Measurements from ENCODE around the gene CTDSPL. TPM values are rescaled to one million over a fixed set of nuclear protein-coding genes. Genes with fewer than 3 reads are reported as not detected.

Gene CTDSPL
- total RNA-seq, 2 donors from 2014 or later = 75.0 to 76.7 TPM

DNA sequence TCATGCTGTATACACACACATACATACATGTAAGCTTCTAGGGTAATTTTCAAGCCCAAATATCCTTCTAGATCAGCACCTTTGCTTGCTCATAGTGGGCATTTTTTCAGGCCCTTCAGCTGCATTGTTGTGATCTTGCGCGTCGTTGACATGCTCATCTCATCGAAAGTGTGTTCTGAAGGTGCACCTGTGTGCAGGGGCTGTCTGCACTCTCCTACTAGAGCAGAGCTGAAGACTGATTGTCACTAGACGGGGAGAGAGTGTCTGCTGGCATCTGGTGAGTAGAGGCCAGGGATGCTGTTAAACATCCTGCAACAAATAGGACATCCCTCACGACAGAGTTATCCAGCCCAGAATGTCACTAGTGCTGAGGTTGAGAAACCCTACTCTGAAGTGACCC, 93.2 kb downstream of the CTDSPL start:
- no peak for DNase-seq
- peaks cover 10% of the 10 kb centered on the region for H3K4me1 ChIP-seq
- TF ChIP-seq, protein P1, sequence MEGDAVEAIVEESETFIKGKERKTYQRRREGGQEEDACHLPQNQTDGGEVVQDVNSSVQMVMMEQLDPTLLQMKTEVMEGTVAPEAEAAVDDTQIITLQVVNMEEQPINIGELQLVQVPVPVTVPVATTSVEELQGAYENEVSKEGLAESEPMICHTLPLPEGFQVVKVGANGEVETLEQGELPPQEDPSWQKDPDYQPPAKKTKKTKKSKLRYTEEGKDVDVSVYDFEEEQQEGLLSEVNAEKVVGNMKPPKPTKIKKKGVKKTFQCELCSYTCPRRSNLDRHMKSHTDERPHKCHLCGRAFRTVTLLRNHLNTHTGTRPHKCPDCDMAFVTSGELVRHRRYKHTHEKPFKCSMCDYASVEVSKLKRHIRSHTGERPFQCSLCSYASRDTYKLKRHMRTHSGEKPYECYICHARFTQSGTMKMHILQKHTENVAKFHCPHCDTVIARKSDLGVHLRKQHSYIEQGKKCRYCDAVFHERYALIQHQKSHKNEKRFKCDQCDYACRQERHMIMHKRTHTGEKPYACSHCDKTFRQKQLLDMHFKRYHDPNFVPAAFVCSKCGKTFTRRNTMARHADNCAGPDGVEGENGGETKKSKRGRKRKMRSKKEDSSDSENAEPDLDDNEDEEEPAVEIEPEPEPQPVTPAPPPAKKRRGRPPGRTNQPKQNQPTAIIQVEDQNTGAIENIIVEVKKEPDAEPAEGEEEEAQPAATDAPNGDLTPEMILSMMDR (IDR thresholded peaks at IDR 0.05) = no peak
- H3K27me3 ChIP-seq = no peaks in the 10 kb centered on the region
- intact Hi-C loops (cut with DNase I) = no loop called here
- H3K27ac ChIP-seq = no peak overlapping the region
- H3K9ac ChIP-seq (ENCODE audit: low read depth in 2 of 2, low read length in 2 of 2) = no peak overlapping the region
- no peaks in the 10 kb centered on the region for H3K9me3 ChIP-seq
- no peak overlapping the region for H3K4me3 ChIP-seq
- no peaks in the 10 kb centered on the region for H3K36me3 ChIP-seq

DNA sequence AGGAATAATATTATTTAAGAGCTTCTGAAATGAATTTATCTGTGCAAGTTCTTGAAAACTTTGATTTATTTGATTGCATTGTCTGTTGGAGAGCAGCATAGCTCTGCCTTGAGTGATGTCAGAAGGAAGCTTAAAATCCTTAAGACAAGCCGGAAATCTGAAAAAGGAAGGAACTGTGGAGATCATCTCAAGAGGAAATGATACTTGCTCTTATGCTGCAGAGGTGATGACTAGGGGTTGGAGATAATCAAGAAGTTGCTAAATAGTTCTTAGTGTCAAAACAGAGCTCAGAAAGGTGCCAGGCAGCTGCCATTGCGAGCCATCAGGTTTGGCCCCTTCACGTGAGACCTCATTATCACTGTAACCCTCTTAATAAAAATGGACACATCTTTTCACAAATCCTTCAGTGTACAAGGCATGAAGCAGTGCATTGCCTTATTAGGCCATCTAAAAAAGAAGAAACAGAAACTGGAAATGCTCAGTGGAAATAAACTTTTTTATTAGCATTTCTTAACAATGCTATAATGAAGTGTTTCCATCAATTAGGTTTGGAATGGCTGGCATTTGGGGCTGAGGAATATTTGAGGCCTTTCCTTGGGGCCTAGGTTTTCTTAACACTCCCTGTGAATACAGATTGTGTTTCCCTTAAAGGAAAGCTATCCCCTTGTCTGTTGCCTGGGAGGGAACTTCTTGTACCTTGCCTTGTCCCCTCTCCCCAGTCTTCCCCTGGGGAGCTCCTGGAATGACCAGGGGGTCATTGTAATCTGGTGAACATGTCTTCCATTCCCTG, 94.4 kb downstream of the CTDSPL start:
- intact Hi-C loops (cut with DNase I) = no loop called here
- no peak overlapping the region for H3K9ac ChIP-seq (ENCODE audit: low read depth in 2 of 2, low read length in 2 of 2)
- H3K36me3 ChIP-seq = no peaks in the 10 kb centered on the region
- TF ChIP-seq, protein P1 (IDR thresholded peaks at IDR 0.05) = no peak
- H3K4me3 ChIP-seq = no peak overlapping the region
- peak overlapping the region; percentile 68 for H3K27ac ChIP-seq
- H3K4me1 ChIP-seq = peaks cover 10% of the 10 kb centered on the region
- DNase-seq = no peak
- H3K27me3 ChIP-seq = no peaks in the 10 kb centered on the region
- H3K9me3 ChIP-seq = no peaks in the 10 kb centered on the region

- Histone ChIP-seq H3K9ac (ENCODE audit: low read depth in 2 of 2, low read length in 2 of 2) (peak overlapping the region in 1 of 2 donors; percentile 35), H3K27me3 (no peaks in the 10 kb centered on the region), H3K36me3 (no peaks in the 10 kb centered on the region), H3K4me3 (no peak overlapping the region), H3K9me3 (no peaks in the 10 kb centered on the region), H3K27ac (peak overlapping the region; percentile 68), H3K4me1 (peaks cover 10% of the 10 kb centered on the region)
- DNase-seq = no peak
- TF ChIP-seq, protein P1 (IDR thresholded peaks at IDR 0.05) = no peak
- intact Hi-C loops (cut with DNase I) = no loop called here
Observed at GRCh38 chr3:37956723-37957538, 95.3 kb downstream of the CTDSPL start.

DNA sequence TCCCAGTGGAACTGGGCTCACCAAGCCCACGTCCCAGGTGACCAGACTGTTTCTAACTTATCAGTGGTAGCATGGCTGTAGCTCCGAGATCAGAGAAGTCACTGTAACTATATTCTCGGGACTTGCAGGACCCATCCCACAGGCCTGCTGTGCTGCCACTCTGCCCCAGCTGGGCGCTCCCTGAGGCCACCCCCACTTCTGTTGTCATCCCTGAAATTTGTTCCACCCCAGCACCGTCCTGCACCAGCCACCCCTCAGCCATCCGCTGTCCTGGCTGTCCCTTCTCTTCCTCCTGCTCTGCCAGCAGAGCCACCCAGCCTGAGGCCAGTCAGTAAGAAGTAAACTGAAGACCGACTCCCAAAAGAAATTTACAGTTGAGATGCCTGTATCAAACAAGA, 95.9 kb downstream of the CTDSPL start:
- Histone ChIP-seq H3K36me3 (no peaks in the 10 kb centered on the region), H3K9ac (ENCODE audit: low read depth in 2 of 2, low read length in 2 of 2) (peak overlapping the region in 1 of 2 donors; percentile 35), H3K9me3 (no peaks in the 10 kb centered on the region), H3K27me3 (no peaks in the 10 kb centered on the region), H3K27ac (peak overlapping the region; percentile 68), H3K4me1 (peaks cover 15% of the 10 kb centered on the region), H3K4me3 (no peak overlapping the region)
- intact Hi-C loops (cut with DNase I) = no loop called here
- TF ChIP-seq, protein P1 (IDR thresholded peaks at IDR 0.05) = no peak
- no peak for DNase-seq

GRCh38 chr3:37961622-37962431, 100.1 kb downstream of the CTDSPL start:
- H3K4me1 ChIP-seq = peaks cover 13% of the 10 kb centered on the region
- H3K4me3 ChIP-seq = no peak overlapping the region
- peak overlapping the region; percentile 64 for H3K27ac ChIP-seq
- intact Hi-C loops (cut with DNase I) = no loop called here
- TF ChIP-seq, protein P1 (IDR thresholded peaks at IDR 0.05) = no peak
- no peaks in the 10 kb centered on the region for H3K27me3 ChIP-seq
- H3K36me3 ChIP-seq = no peaks in the 10 kb centered on the region
- peak overlapping the region; percentile 26 to 59 for H3K9ac ChIP-seq (ENCODE audit: low read depth in 2 of 2, low read length in 2 of 2)
- DNase-seq = peak; percentile 57
- H3K9me3 ChIP-seq = no peaks in the 10 kb centered on the region
